Right lobe of liver (tissue), 4 donors: ENCODE data around the gene DKK1.

ENCODE experiments used
- CTCF ChIP-seq, 4 donors: fragments of 200-600 bp in 3 of 4; fragments of 450-650 bp in 1 of 4; IDR thresholded peaks; one replicate each; pipeline versions ENCODE4 v1.5.1 to v1.8.0; 2016 to 2022; ENCODE audit warnings: antibody characterized with exemption in 4 of 4, mild to moderate bottlenecking in 2 of 4
- POLR2A ChIP-seq: fragments of 450-650 bp; IDR thresholded peaks from one replicate; pipeline ENCODE4 v1.6.1; 2017; ENCODE audit warnings: antibody characterized with exemption, mild to moderate bottlenecking
- donor health status: DM: no; HTN: no; CAD: no.
- donor health status: DM: no; HTN: no; CAD: no.
- donor health status: DM: no; HTN: yes; CAD: no.

- TF ChIP-seq POLR2A: no peak
- TF ChIP-seq CTCF (IDR thresholded peaks at IDR 0.05): no peak
Observed at GRCh38 chr10:52276163-52276562, 37.9 kb upstream of the DKK1 start.
